Lower leg skin (tissue), 3 donors: ENCODE measurements around the gene ISX.

ENCODE experiments used
- POLR2A ChIP-seq, 2 donors: fragments of 450-650 bp; IDR thresholded peaks; one replicate each; pipeline ENCODE4 v1.6.1; 2016 to 2017; ENCODE audit warnings: antibody characterized with exemption in 2 of 2, mild to moderate bottlenecking in 1 of 2, moderate library complexity in 1 of 2
- TF ChIP-seq, protein P1 (sequence below), 3 donors: fragments of 450-650 bp; IDR thresholded peaks; one replicate each; pipeline ENCODE4 v1.5.1; 2016; ENCODE audit warnings: antibody characterized with exemption in 3 of 3, mild to moderate bottlenecking in 3 of 3, moderate library complexity in 2 of 3

- TF ChIP-seq, protein P1, sequence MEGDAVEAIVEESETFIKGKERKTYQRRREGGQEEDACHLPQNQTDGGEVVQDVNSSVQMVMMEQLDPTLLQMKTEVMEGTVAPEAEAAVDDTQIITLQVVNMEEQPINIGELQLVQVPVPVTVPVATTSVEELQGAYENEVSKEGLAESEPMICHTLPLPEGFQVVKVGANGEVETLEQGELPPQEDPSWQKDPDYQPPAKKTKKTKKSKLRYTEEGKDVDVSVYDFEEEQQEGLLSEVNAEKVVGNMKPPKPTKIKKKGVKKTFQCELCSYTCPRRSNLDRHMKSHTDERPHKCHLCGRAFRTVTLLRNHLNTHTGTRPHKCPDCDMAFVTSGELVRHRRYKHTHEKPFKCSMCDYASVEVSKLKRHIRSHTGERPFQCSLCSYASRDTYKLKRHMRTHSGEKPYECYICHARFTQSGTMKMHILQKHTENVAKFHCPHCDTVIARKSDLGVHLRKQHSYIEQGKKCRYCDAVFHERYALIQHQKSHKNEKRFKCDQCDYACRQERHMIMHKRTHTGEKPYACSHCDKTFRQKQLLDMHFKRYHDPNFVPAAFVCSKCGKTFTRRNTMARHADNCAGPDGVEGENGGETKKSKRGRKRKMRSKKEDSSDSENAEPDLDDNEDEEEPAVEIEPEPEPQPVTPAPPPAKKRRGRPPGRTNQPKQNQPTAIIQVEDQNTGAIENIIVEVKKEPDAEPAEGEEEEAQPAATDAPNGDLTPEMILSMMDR (IDR thresholded peaks at IDR 0.05), result no peak
- no peak for TF ChIP-seq POLR2A (IDR thresholded peaks at IDR 0.05)
Observed at GRCh38 chr22:35032571-35032970, 33.4 kb upstream of the ISX start.
